ENCODE measurements around the gene GPX3. TPM values are rescaled to one million over a fixed set of nuclear protein-coding genes. Genes with fewer than 3 reads are reported as not detected.
A peak's percentile ranks its signal among the peaks of the same experiment; 100 is the strongest.

GPX3 gene
- total and polyA plus RNA-seq, 2 of the 13 experiments (the other 11 are each of a cell fraction or from before 2014, with no cell fraction given) = 33.8 to 1,892 TPM

DNA sequence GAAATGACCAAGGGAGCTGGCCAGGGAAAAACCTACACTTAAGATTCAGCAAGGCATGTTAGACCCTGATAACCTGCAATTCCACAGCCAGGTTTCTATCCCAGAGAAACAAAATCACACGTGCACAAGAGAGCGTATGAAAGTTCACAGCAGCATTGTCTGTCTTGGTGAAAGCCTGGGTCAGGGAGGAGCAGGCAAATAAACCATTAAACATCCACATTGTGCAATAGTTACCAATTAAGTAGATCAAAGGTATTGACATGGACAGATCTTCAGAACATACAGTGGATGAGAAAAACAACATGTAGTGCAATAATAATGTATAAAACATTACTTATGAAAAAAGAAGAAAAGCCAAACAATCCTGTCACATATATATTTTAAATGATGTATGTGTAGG, 15.9 kb upstream of the GPX3 start (continued):
- TF ChIP-seq, protein P1, sequence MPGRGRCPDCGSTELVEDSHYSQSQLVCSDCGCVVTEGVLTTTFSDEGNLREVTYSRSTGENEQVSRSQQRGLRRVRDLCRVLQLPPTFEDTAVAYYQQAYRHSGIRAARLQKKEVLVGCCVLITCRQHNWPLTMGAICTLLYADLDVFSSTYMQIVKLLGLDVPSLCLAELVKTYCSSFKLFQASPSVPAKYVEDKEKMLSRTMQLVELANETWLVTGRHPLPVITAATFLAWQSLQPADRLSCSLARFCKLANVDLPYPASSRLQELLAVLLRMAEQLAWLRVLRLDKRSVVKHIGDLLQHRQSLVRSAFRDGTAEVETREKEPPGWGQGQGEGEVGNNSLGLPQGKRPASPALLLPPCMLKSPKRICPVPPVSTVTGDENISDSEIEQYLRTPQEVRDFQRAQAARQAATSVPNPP (CRISPR knock-in tag; IDR thresholded peaks at IDR 0.05) = no peak
- TF ChIP-seq, protein P2, sequence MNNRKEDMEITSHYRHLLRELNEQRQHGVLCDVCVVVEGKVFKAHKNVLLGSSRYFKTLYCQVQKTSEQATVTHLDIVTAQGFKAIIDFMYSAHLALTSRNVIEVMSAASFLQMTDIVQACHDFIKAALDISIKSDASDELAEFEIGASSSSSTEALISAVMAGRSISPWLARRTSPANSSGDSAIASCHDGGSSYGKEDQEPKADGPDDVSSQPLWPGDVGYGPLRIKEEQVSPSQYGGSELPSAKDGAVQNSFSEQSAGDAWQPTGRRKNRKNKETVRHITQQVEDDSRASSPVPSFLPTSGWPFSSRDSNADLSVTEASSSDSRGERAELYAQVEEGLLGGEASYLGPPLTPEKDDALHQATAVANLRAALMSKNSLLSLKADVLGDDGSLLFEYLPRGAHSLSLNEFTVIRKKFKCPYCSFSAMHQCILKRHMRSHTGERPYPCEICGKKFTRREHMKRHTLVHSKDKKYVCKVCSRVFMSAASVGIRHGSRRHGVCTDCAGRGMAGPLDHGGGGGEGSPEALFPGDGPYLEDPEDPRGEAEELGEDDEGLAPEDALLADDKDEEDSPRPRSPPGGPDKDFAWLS (CRISPR knock-in tag; IDR thresholded peaks at IDR 0.05; ENCODE audit: borderline replicate concordance) = no peak
- no peak for TF ChIP-seq ARHGAP35 (CRISPR knock-in tag; IDR thresholded peaks at IDR 0.05; ENCODE audit: borderline replicate concordance)
- TF ChIP-seq HINFP (CRISPR knock-in tag; IDR thresholded peaks at IDR 0.05; ENCODE audit: low read depth) = no peak
- TF ChIP-seq ZHX2 (IDR thresholded peaks at IDR 0.05; ENCODE audit: low read depth) = no peak
- TF ChIP-seq ZHX2 (CRISPR knock-in tag; IDR thresholded peaks at IDR 0.05; ENCODE audit: borderline replicate concordance) = no peak
- no peak for TF ChIP-seq ZSCAN20 (CRISPR knock-in tag; IDR thresholded peaks at IDR 0.05; ENCODE audit: borderline replicate concordance)
- no peak for TF ChIP-seq POLR2AphosphoS2 (IDR thresholded peaks at IDR 0.05; ENCODE audit: low read depth, low read length)
- no peak for TF ChIP-seq HOXD1 (CRISPR knock-in tag; IDR thresholded peaks at IDR 0.05)
- TF ChIP-seq, protein P3, sequence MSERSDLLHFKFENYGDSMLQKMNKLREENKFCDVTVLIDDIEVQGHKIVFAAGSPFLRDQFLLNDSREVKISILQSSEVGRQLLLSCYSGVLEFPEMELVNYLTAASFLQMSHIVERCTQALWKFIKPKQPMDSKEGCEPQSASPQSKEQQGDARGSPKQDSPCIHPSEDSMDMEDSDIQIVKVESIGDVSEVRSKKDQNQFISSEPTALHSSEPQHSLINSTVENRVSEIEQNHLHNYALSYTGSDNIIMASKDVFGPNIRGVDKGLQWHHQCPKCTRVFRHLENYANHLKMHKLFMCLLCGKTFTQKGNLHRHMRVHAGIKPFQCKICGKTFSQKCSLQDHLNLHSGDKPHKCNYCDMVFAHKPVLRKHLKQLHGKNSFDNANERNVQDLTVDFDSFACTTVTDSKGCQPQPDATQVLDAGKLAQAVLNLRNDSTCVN (CRISPR knock-in tag; IDR thresholded peaks at IDR 0.05; ENCODE audit: borderline replicate concordance) = no peak
- no peak for TF ChIP-seq RBFOX2 (IDR thresholded peaks at IDR 0.05; ENCODE audit: low read depth, low read length)
- TF ChIP-seq TCF7 (IDR thresholded peaks at IDR 0.05; ENCODE audit: low read depth) = peak; percentile 90
- no peak for TF ChIP-seq KDM3A (CRISPR knock-in tag; IDR thresholded peaks at IDR 0.05; ENCODE audit: low read depth)
- no peak for TF ChIP-seq ZC3H4 (CRISPR knock-in tag; IDR thresholded peaks at IDR 0.05; ENCODE audit: borderline replicate concordance)
- TF ChIP-seq BCL6 (CRISPR knock-in tag; IDR thresholded peaks at IDR 0.05) = peak; percentile 63
- TF ChIP-seq ZNF292 (CRISPR knock-in tag; IDR thresholded peaks at IDR 0.05; ENCODE audit: borderline replicate concordance, low read depth) = no peak
- no peak for TF ChIP-seq ZFP36 (IDR thresholded peaks at IDR 0.05; ENCODE audit: borderline replicate concordance, low read depth, low read length, partially characterized antibody)
